Ammon's horn (tissue), 1 donor: Measurements from ENCODE around the gene ZFYVE1.
"Not testable (repeated sequence)": the region's sequence is repeated elsewhere in the genome, so short reads cannot be mapped to it uniquely, and the experiment has no call there.

Experiments
- DNase-seq: peaks from one replicate; pipeline ENCODE4 v3.0.0-alpha.2; 2016; ENCODE audit warnings: low spot score

The ZFYVE1 gene

DNA sequence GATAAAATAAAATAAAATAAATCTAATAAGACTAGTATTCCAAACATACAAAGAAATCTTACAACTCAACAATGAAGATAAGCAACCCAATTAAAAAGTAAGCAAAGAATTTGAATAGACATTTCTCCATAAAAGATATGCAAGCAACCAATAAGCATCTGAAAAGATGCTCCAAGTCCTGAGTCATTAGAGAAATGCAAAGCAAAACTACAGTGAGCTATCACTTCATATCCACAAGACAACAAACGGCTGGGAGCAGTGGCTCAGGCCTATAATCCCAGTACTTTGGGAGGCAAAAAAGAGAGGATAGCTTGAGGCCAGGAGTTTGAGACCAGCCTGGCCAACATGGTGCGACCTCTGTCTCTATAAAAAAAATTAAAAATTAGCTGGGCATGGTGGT is 26.8 kb downstream of the ZFYVE1 start:
- DNase-seq, result no peak

GRCh38 chr14:72999316-72999715 is 27.6 kb downstream of the ZFYVE1 start:
- no peak for DNase-seq

GRCh38 chr14:72998252-72998903 is 28.5 kb downstream of the ZFYVE1 start:
- no peak for DNase-seq

GRCh38 chr14:72996916-72997315 is 30.0 kb downstream of the ZFYVE1 start:
- no peak for DNase-seq

- no peak for DNase-seq
Measured at GRCh38 chr14:72990171-72990570, 36.7 kb downstream of the ZFYVE1 start.

GRCh38 chr14:72986857-72987256 is 40.0 kb downstream of the ZFYVE1 start:
- no peak for DNase-seq

- no peak for DNase-seq
Measured at GRCh38 chr14:72986214-72986613, 40.7 kb downstream of the ZFYVE1 start.

DNA sequence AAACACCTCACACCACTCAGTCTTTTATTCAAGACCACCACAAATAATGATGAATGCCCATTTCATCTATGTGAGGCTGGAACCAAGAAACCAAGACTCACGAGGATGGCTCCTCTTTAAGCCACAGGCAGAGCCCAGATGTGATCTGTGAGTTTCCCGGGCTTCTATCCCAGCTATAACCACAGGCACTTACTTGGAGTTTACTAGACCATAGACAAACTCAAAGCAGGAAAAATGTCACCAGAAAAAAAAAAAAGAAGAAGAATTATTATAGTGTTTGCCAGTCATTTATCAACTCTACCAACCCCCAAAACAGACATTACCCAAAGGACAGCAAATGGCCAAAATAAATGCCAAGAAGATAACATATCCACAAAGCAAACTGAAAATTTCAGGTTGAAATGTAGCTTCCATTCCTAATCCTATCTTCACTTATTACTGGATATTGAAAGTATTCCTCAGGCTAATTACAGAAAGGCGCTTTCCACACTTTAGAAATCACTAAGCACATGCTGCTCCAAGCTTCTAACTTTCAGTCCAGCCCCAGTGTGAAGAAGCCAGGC is 44.7 kb downstream of the ZFYVE1 start:
- DNase-seq, result no peak

- DNase-seq, result no peak
Measured at GRCh38 chr14:72980863-72981262, 46.0 kb downstream of the ZFYVE1 start.

- DNase-seq, result no peak
Measured at GRCh38 chr14:72978856-72979255, 48.0 kb downstream of the ZFYVE1 start.

DNA sequence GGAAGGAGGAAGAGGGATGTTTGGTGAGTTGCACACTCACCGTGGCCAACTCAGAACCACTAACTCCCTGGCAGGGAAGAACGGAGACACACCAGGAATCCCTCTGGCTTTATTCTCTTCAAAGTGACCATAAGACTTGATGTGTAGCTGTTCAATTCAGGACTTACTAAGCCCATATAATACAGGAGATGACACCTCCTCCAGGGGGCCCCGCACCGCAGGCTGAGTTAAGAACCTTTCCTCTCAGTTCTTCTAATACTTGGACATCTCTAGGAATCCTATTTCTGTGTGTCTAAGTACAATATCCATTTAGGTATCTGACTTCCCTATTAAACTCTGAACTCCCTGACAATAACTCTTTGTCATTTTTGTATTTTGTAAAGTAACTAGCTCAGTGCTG is 51.1 kb downstream of the ZFYVE1 start:
- DNase-seq, result no peak

DNA sequence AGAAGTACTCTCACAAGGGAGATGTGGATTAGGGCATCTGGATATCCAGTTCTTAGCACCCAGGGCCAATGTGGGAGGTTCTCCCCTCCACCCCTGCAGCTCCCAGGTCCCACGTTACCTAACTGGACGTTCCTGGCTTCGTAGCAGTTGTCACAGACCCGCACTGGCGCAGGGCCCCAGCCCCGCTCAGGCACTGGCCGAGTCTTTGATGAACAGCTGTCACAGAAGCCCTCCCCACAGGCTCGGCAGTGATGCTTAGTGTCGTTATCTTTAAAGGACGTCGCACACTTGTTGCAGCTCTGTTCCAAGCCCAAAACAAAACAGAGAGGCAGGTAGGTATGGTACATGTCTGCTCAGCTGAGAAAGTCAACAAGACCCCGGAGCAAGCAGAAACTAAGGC is 52.2 kb downstream of the ZFYVE1 start:
- no peak for DNase-seq

- no peak for DNase-seq
Measured at GRCh38 chr14:72970824-72971434, 56.0 kb downstream of the ZFYVE1 start.

DNA sequence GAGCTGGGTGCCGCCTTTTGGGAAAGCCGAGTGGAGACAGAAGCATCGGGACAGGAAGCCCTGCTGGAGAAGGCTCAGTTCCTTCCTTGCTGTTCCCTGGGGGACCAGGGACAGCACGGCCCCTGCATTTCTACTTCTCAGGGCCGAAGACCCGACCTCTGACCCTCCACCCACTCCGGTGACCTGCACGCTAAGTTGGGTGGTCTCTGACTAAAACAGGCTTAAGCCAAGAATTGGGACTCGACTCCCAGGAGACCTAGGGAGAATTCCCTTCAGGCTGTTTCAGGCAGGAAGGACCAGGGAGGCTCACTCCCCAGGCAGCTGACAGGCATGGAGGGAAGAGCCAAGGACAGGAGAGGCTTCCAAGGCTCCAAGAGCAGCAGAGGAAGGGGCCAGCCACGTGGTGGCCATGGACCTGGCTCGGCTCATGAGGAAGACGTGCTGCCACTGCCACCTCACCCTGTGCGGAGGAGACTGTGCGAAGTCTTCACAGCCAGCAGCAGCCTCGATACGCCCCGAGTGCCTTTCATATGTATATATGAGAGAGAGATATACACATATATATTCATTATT is 56.8 kb downstream of the ZFYVE1 start:
- DNase-seq, result no peak

- DNase-seq, result no peak
Measured at GRCh38 chr14:72968316-72968715, 58.6 kb downstream of the ZFYVE1 start.

- no peak for DNase-seq
Measured at GRCh38 chr14:72966038-72966437, 60.9 kb downstream of the ZFYVE1 start.

DNA sequence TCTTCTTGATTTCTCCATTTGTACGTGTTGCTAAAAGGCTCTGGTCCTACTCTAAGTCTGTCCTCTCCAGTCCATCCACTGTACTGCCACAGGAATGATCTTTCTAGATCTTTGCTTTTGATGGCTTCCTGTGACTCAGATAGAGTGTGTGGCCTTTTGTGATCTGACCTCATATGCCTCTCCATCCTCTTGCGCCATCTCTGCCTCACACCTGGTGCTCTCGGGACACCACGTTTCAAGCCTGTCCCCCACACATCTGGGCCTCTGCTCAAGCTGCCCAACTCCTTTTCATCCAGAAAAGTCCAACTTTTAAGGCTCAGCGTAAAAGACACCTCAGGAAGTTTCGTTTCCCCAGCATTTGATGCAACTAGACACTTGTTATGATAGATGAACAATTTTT is 61.7 kb downstream of the ZFYVE1 start:
- no peak for DNase-seq

- DNase-seq, result no peak
Measured at GRCh38 chr14:72962829-72963312, 64.0 kb downstream of the ZFYVE1 start.

- not testable (repeated sequence) for DNase-seq
Measured at GRCh38 chr14:72962336-72962754, 64.6 kb downstream of the ZFYVE1 start.

DNA sequence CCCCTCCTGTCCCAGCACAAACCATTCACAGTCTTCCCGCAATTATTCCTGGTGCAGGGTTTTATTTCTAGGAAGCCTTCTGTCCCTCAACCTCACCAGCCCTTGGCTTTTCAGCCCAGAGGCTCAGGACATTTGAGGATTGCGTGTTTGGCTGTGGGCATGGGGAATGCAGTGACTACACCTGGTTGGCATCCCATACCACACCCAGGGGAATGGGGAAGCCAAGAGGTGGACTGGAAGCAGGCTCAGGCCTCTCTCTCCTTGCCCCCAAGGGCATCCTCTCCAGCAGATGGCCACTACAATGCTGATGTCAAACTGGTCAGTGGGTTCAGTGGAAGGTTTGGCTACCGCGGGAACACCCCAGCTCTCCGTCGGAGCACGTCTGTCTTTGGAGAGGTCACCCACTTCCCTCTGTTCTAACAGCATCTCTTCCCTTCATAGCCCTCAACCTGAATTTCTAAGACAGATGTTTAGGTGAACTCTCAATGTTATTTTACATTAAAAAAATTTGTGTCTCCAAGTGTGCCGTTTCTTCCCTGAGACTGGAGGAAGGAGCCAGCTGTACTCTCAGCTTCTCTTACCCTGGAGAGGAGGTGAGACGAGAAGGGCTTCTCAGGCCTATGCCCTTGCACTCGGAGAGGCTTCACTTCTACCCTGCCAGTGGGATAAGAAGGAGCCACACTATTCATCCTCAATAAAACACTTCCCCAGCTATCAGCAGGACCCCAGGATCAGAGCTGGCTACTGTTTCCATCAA is 65.1 kb downstream of the ZFYVE1 start:
- no peak for DNase-seq

DNA sequence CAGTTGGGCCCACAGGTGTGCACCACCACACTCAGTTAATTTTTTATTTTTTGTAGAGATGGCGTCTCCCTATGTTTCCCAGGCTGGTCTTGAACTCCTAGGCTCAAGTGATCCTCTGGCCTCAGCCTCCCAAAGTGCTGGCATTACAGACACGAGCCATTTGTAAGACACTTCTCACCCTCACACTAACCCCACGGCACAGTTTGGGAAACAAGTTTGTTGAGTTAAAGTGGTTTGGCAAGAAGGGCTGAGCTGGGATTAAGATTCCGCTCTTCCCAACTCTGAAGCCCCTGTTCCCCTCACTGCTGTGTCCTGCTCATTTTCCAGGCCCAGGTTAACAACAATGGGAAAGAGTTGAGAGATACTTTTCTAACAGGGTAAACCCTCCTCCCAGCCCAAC is 65.9 kb downstream of the ZFYVE1 start:
- DNase-seq, result not testable (repeated sequence)

GRCh38 chr14:72958548-72958947 is 68.4 kb downstream of the ZFYVE1 start:
- DNase-seq, result no peak
